Loucy (cell line): ENCODE data around the gene IL10RB.

Experiments
- H2AFZ ChIP-seq: fragments of 200-600 bp; sonication (generic); 2 replicates; pipeline ENCODE4 v1.6.0; 2016; ENCODE audit warnings: antibody characterized with exemption, mild to moderate bottlenecking, low read length, moderate library complexity
- H3F3A ChIP-seq: fragments of 200-600 bp; 2 replicates; pipeline ENCODE4 v1.6.0; 2016; ENCODE audit warnings: antibody characterized with exemption, low read depth, mild to moderate bottlenecking
- H3K27me3 ChIP-seq: fragments of 200-600 bp; sonication (generic); 2 replicates; pipeline ENCODE4 v1.6.1; 2014; ENCODE audit warnings: low read length, mild to moderate bottlenecking; ENCODE audit not compliant: insufficient read depth, poor library complexity, severe bottlenecking
- H3K36me3 ChIP-seq: fragments of 200-600 bp; sonication (generic); 2 replicates; pipeline ENCODE4 v1.6.1; 2016; ENCODE audit warnings: low read length; ENCODE audit not compliant: insufficient read depth
- H3K4me1 ChIP-seq: fragments of 200-600 bp; sonication (generic); 2 replicates; pipeline ENCODE4 v1.5.1; 2014; ENCODE audit warnings: low read length, mild to moderate bottlenecking; ENCODE audit not compliant: insufficient read depth, poor library complexity, severe bottlenecking
- H3K4me2 ChIP-seq: fragments of 200-600 bp; sonication (generic); 2 replicates; pipeline ENCODE4 v1.6.0; 2014; ENCODE audit warnings: antibody characterized with exemption, low read length, low read depth, mild to moderate bottlenecking; ENCODE audit not compliant: poor library complexity, severe bottlenecking
- H3K4me3 ChIP-seq: fragments of 200-600 bp; sonication (generic); 2 replicates; pipeline ENCODE4 v1.5.1; 2014; ENCODE audit warnings: low read length, mild to moderate bottlenecking, mixed read lengths; ENCODE audit not compliant: poor library complexity, severe bottlenecking
- H3K79me2 ChIP-seq: fragments of 200-600 bp; sonication (generic); 2 replicates; pipeline ENCODE4 v1.6.1; 2014; ENCODE audit warnings: low read length; ENCODE audit not compliant: insufficient read depth
- H3K9ac ChIP-seq: fragments of 200-600 bp; sonication (generic); 2 replicates; pipeline ENCODE4 v1.6.0; 2014; ENCODE audit warnings: mild to moderate bottlenecking, low read depth, low read length, moderate library complexity; ENCODE audit not compliant: poor library complexity, severe bottlenecking
- H3K9me2 ChIP-seq: fragments of 200-600 bp; sonication (generic); replicated peaks from 2 replicates; pipeline ENCODE4 v1.6.1; 2016; ENCODE audit warnings: low read depth, low read length, mixed read lengths
- H3K9me3 ChIP-seq: fragments of 200-600 bp; sonication (generic); 2 replicates; pipeline ENCODE4 v1.6.1; 2014; ENCODE audit warnings: mild to moderate bottlenecking, antibody characterized with exemption, low read length, low read depth; ENCODE audit not compliant: insufficient read depth
- H4K20me1 ChIP-seq: fragments of 200-600 bp; sonication (generic); 2 replicates; pipeline ENCODE4 v1.6.0; 2014; ENCODE audit warnings: antibody characterized with exemption, low read length, mild to moderate bottlenecking; ENCODE audit not compliant: insufficient read depth, poor library complexity, severe bottlenecking
- EZH2phosphoT487 ChIP-seq: fragments of 200-600 bp; IDR thresholded peaks from 2 replicates; pipeline ENCODE4 v1.6.1; 2018; ENCODE audit warnings: antibody characterized with exemption, mild to moderate bottlenecking, moderate library complexity, borderline replicate concordance
- TF ChIP-seq, protein P1 (sequence below): fragments of 200-600 bp; sonication (generic); conservative IDR thresholded peaks from 2 replicates; pipeline ENCODE4 v1.5.1; 2014; ENCODE audit warnings: mild to moderate bottlenecking, antibody characterized with exemption, low read length

Gene IL10RB

DNA sequence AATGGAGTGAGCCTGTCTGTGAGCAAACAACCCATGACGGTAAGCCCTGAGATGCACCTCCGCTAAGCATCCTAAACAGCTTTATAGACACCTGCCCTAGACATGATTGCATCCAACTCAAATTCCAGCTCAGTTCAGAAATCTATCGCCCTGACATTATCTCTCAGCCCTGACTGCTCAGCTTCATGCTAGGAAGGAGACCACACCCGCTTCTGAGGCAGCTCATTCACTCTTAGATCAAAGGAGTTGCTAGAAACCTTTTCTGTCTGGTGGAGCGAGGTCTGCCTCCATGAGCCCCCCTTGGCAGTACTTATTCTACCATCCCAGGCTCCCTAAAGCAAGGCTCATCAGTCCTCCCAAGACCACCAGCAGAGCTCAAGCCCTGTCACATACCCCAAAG, 17.0 kb downstream of the IL10RB start:
- H3K9me2 ChIP-seq, result no peaks in the 10 kb centered on the region
- H3K9ac ChIP-seq, result no peak overlapping the region
- no peaks in the 10 kb centered on the region; the same call in 1 of the 2 replicates for H3K9me3 ChIP-seq
- no peaks in the 10 kb centered on the region for H3K79me2 ChIP-seq
- no peak overlapping the region for H2AFZ ChIP-seq
- no peaks in the 10 kb centered on the region for H3K4me1 ChIP-seq
- H3F3A ChIP-seq, result no peaks in the 10 kb centered on the region
- H3K4me2 ChIP-seq, result no peak overlapping the region
- H3K36me3 ChIP-seq, result peaks cover 13% of the 10 kb centered on the region; the same call in 1 of the 2 replicates
- H3K27me3 ChIP-seq, result no peaks in the 10 kb centered on the region
- H3K4me3 ChIP-seq, result no peak overlapping the region
- TF ChIP-seq, protein P1, sequence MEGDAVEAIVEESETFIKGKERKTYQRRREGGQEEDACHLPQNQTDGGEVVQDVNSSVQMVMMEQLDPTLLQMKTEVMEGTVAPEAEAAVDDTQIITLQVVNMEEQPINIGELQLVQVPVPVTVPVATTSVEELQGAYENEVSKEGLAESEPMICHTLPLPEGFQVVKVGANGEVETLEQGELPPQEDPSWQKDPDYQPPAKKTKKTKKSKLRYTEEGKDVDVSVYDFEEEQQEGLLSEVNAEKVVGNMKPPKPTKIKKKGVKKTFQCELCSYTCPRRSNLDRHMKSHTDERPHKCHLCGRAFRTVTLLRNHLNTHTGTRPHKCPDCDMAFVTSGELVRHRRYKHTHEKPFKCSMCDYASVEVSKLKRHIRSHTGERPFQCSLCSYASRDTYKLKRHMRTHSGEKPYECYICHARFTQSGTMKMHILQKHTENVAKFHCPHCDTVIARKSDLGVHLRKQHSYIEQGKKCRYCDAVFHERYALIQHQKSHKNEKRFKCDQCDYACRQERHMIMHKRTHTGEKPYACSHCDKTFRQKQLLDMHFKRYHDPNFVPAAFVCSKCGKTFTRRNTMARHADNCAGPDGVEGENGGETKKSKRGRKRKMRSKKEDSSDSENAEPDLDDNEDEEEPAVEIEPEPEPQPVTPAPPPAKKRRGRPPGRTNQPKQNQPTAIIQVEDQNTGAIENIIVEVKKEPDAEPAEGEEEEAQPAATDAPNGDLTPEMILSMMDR, result no peak
- TF ChIP-seq EZH2phosphoT487, result no peak
- no peaks in the 10 kb centered on the region for H4K20me1 ChIP-seq

DNA sequence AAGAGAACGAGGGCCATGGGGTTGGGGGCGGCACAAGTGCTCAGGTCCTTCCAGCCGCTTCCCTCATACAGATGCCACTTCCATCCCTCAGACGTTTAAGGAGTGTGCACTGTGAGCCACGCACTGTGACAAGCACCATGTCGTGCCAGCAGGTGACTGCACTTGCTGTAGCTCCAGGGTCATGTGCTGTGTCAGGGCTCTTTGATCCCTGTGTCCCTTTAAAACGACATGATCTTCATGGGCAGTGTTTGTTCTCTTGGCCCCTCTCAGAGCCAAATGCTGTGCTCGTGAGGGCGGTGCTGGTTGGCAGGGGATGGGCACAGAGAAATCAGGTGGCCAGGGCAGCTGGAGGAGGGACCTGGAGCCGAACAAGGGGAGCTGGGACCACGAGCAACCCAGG, 19.9 kb downstream of the IL10RB start:
- no peaks in the 10 kb centered on the region for H3K9me2 ChIP-seq

DNA sequence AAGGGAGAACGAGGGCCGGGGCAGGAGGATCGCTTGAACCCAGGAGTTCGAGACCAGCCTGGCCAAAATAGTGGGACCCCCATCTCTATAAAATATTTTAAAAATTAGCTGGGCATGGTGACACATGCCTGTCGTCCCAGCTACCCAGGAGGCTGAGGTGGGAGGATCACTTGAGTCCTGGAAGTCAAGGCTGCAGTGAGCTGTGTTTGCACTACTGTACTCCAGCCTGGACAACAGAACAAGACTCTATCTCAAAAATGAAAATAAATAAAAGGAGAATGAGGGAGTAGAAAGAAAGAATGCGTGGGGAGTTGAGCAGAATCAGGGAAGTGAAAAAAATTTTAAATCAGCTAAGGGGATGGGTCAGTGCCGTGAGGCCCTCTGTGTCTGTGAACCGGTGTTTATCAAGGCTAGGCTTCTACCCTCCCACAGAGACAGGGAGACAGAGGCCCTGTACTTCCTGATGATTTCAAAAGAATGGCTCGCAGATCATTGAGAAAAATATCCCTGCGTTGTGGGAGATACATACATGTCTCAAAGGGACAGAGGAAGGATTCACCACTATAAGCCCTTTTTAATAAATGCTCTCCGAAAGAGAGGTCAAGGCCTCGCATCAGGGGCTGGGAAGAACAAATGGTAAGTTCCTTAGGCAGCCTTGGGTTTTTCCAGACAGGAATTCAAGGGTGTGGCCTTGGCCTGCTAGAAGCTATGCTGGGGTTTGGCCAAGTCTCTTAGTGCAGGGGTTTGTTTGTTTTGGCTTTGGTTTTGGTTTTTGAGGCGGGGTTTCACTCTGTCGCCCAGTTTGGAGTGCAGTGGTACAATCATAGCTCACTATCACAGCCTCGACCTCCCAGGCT, 20.7 kb downstream of the IL10RB start:
- no peaks in the 10 kb centered on the region for H3K79me2 ChIP-seq
- no peaks in the 10 kb centered on the region for H3K9me2 ChIP-seq
- H3K27me3 ChIP-seq, result no peaks in the 10 kb centered on the region
- no peak overlapping the region for H3K4me3 ChIP-seq
- peaks cover 5% of the 10 kb centered on the region; the same call in 1 of the 2 replicates for H3K36me3 ChIP-seq
- no peaks in the 10 kb centered on the region for H4K20me1 ChIP-seq
- no peaks in the 10 kb centered on the region for H3F3A ChIP-seq
- H2AFZ ChIP-seq, result no peak overlapping the region
- no peak overlapping the region for H3K9ac ChIP-seq
- TF ChIP-seq, protein P1, result no peak
- TF ChIP-seq EZH2phosphoT487, result no peak
- H3K9me3 ChIP-seq, result no peaks in the 10 kb centered on the region
- H3K4me2 ChIP-seq, result no peak overlapping the region
- no peaks in the 10 kb centered on the region for H3K4me1 ChIP-seq

More for the DNA sequence above, 19.9 kb downstream of the IL10RB start:
- no peaks in the 10 kb centered on the region for H4K20me1 ChIP-seq
- H3K9me3 ChIP-seq, result no peaks in the 10 kb centered on the region
- peaks cover 5% of the 10 kb centered on the region; the same call in 1 of the 2 replicates for H3K36me3 ChIP-seq
- no peak overlapping the region for H3K4me2 ChIP-seq
- H3F3A ChIP-seq, result no peaks in the 10 kb centered on the region
- H2AFZ ChIP-seq, result no peak overlapping the region
- no peaks in the 10 kb centered on the region for H3K4me1 ChIP-seq
- H3K4me3 ChIP-seq, result no peak overlapping the region
- no peaks in the 10 kb centered on the region for H3K27me3 ChIP-seq
- no peaks in the 10 kb centered on the region for H3K79me2 ChIP-seq
- no peak overlapping the region for H3K9ac ChIP-seq
- no peak for TF ChIP-seq EZH2phosphoT487
- TF ChIP-seq, protein P1, result no peak
